ENCODE measurements around the gene MUS81. TPM values are rescaled to one million over a fixed set of nuclear protein-coding genes. Genes with fewer than 3 reads are reported as not detected.

Gene MUS81
- total and polyA plus RNA-seq, 2 of the 13 experiments (the other 11 are each of a cell fraction or from before 2014, with no cell fraction given): 25.6 to 30.2 TPM

- TF ChIP-seq BATF2 (CRISPR knock-in tag; IDR thresholded peaks at IDR 0.05): no peak
- no peak for TF ChIP-seq ZNF761 (CRISPR knock-in tag; conservative IDR thresholded peaks at IDR 0.05)
- TF ChIP-seq GFI1 (CRISPR knock-in tag; IDR thresholded peaks at IDR 0.05; ENCODE audit: borderline replicate concordance): no peak
- no peak for TF ChIP-seq ZNF552 (CRISPR knock-in tag; IDR thresholded peaks at IDR 0.05; ENCODE audit: borderline replicate concordance)
- no peak for TF ChIP-seq PRDM15 (CRISPR knock-in tag; IDR thresholded peaks at IDR 0.05)
- TF ChIP-seq PHF21A (CRISPR knock-in tag; IDR thresholded peaks at IDR 0.05): peak; percentile 42; the same call in 1 of the 2 replicates
- TF ChIP-seq NR2F2 (IDR thresholded peaks at IDR 0.05; ENCODE audit: borderline replicate concordance, low read depth): no peak
- peak; percentile 73 for TF ChIP-seq PAXIP1 (CRISPR knock-in tag; conservative IDR thresholded peaks at IDR 0.05)
- TF ChIP-seq POGK (CRISPR knock-in tag; conservative IDR thresholded peaks at IDR 0.05): no peak
- no peak for TF ChIP-seq ZNF652 (CRISPR knock-in tag; IDR thresholded peaks at IDR 0.05; ENCODE audit: borderline replicate concordance, low read depth)
- no peak for TF ChIP-seq ZHX2 (IDR thresholded peaks at IDR 0.05; ENCODE audit: low read depth)
- no peak for TF ChIP-seq ZHX2 (CRISPR knock-in tag; IDR thresholded peaks at IDR 0.05; ENCODE audit: borderline replicate concordance)
Observed at GRCh38 chr11:65844231-65844872, 15.9 kb upstream of the MUS81 start (continued).

Measured in HepG2 (cell line).